HEK293T (cell line): ENCODE data around the gene HHAT.

Source experiments
- CTCF ChIA-PET: fragments of 350-600 bp; formaldehyde crosslinking; extraction: SDS; loops from one replicate; lab custom pipeline; 2021; ENCODE audit warnings: antibody characterized with exemption, inconsistent platforms; lab: Yijun Ruan, JAX
- POLR2A ChIA-PET: fragments of 350-600 bp; formaldehyde crosslinking; extraction: SDS; loops from one replicate; lab custom pipeline; 2020; ENCODE audit warnings: antibody characterized with exemption, inconsistent platforms; lab: Yijun Ruan, JAX
- DNase-seq: peaks from one replicate; pipeline ENCODE4 v3.0.0; 2012; ENCODE audit warnings: mixed read lengths; ENCODE audit errors: extremely low spot score
- ARNT ChIP-seq: fragments of 450-650 bp; IDR thresholded peaks from 2 replicates; pipeline ENCODE4 v1.6.1; 2017; ENCODE audit warnings: mild to moderate bottlenecking
- BHLHE40 ChIP-seq: fragments of 450-650 bp; IDR thresholded peaks from 2 replicates; pipeline ENCODE4 v1.6.1; 2016; ENCODE audit warnings: mild to moderate bottlenecking, moderate library complexity, borderline replicate concordance
- CTBP1 ChIP-seq: fragments of 450-650 bp; IDR thresholded peaks from 2 replicates; pipeline ENCODE4 v1.6.1; 2016; ENCODE audit warnings: borderline replicate concordance
- ELF4 ChIP-seq: fragments of 450-650 bp; IDR thresholded peaks from 2 replicates; pipeline ENCODE4 v1.6.1; 2017; ENCODE audit warnings: antibody characterized with exemption
- FOXA1 ChIP-seq: fragments of 450-650 bp; IDR thresholded peaks from 2 replicates; pipeline ENCODE4 v1.6.1; 2016; ENCODE audit warnings: mild to moderate bottlenecking
- FOXK2 ChIP-seq: fragments of 450-650 bp; IDR thresholded peaks from 2 replicates; pipeline ENCODE4 v1.6.1; 2016; ENCODE audit warnings: mild to moderate bottlenecking
- FOXM1 ChIP-seq: fragments of 450-650 bp; IDR thresholded peaks from 2 replicates; pipeline ENCODE4 v1.6.1; 2017; ENCODE audit warnings: mild to moderate bottlenecking, borderline replicate concordance
- HDGF ChIP-seq: fragments of 450-650 bp; IDR thresholded peaks from 2 replicates; pipeline ENCODE4 v1.6.1; 2017; ENCODE audit warnings: antibody characterized with exemption, borderline replicate concordance
- L3MBTL2 ChIP-seq: fragments of 450-650 bp; conservative IDR thresholded peaks from 2 replicates; pipeline ENCODE4 v1.6.1; 2016; ENCODE audit warnings: mild to moderate bottlenecking
- LEF1 ChIP-seq: fragments of 450-650 bp; IDR thresholded peaks from 2 replicates; pipeline ENCODE4 v1.6.1; 2017; ENCODE audit warnings: mild to moderate bottlenecking, borderline replicate concordance
- NFRKB ChIP-seq: fragments of 450-650 bp; IDR thresholded peaks from 2 replicates; pipeline ENCODE4 v1.6.1; 2016; ENCODE audit warnings: mild to moderate bottlenecking, moderate library complexity
- SP1 ChIP-seq: fragments of 450-650 bp; IDR thresholded peaks from 2 replicates; pipeline ENCODE4 v1.6.1; 2017
- SUZ12 ChIP-seq: fragments of 450-650 bp; IDR thresholded peaks from 2 replicates; pipeline ENCODE4 v1.6.1; 2016; ENCODE audit warnings: mild to moderate bottlenecking
- TARDBP ChIP-seq: fragments of 450-650 bp; IDR thresholded peaks from 2 replicates; pipeline ENCODE4 v1.6.1; 2016
- ZNF384 ChIP-seq: fragments of 450-650 bp; IDR thresholded peaks from 2 replicates; pipeline ENCODE4 v1.6.1; 2016
- TF ChIP-seq, protein P1 (sequence below): fragments of 450-650 bp; IDR thresholded peaks from 2 replicates; pipeline ENCODE4 v1.6.1; 2016

The HHAT gene

GRCh38 chr1:210445485-210445884 lies 116.8 kb downstream of the HHAT start:
- ChIA-PET POLR2A (no interaction called here), CTCF (no interaction called here)
- TF ChIP-seq HDGF (no peak), FOXM1 (no peak), ELF4 (no peak), BHLHE40 (no peak), FOXA1 (no peak), FOXK2 (no peak), LEF1 (no peak), SUZ12 (no peak), ZNF384 (no peak), ARNT (no peak), SP1 (no peak), TARDBP (no peak), L3MBTL2 (no peak), CTBP1 (no peak), NFRKB (no peak)
- TF ChIP-seq, protein P1, sequence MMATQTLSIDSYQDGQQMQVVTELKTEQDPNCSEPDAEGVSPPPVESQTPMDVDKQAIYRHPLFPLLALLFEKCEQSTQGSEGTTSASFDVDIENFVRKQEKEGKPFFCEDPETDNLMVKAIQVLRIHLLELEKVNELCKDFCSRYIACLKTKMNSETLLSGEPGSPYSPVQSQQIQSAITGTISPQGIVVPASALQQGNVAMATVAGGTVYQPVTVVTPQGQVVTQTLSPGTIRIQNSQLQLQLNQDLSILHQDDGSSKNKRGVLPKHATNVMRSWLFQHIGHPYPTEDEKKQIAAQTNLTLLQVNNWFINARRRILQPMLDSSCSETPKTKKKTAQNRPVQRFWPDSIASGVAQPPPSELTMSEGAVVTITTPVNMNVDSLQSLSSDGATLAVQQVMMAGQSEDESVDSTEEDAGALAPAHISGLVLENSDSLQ, result no peak
- DNase-seq, result no peak

- CTCF ChIA-PET, result interaction anchor here (0.7 to 1.8 kb wide), 2 partner anchors 138 to 690 kb away, joined by 3 to 5 read pairs; no protein-coding TSS in a partner anchor
- POLR2A ChIA-PET, result no interaction called here
- TF ChIP-seq SUZ12 (no peak), NFRKB (no peak), ZNF384 (no peak), SP1 (no peak), CTBP1 (no peak), BHLHE40 (no peak), HDGF (no peak), LEF1 (no peak), TARDBP (no peak), ELF4 (no peak)
- TF ChIP-seq, protein P1, result no peak
- DNase-seq, result no peak
Observed at GRCh38 chr1:210445931-210446330, 117.2 kb downstream of the HHAT start.

- no peak for DNase-seq
- TF ChIP-seq L3MBTL2, result no peak
- no peak for TF ChIP-seq FOXM1
- TF ChIP-seq ZNF384, result no peak
- TF ChIP-seq ARNT, result no peak
- no peak for TF ChIP-seq FOXK2
- no peak for TF ChIP-seq HDGF
- no peak for TF ChIP-seq SUZ12
- TF ChIP-seq, protein P1, result no peak
- TF ChIP-seq LEF1, result no peak
- TF ChIP-seq BHLHE40, result no peak
- TF ChIP-seq TARDBP, result no peak
- TF ChIP-seq CTBP1, result no peak
- no peak for TF ChIP-seq NFRKB
- TF ChIP-seq SP1, result no peak
- no peak for TF ChIP-seq ELF4
- no peak for TF ChIP-seq FOXA1
- ChIA-PET CTCF (interaction anchor here (0.7 to 1.8 kb wide), 3 partner anchors 137 to 689 kb away, joined by 3 to 6 read pairs (median 5); partner anchors contain the start of gene KCNH1), POLR2A (no interaction called here)
Observed at GRCh38 chr1:210446479-210446878, 117.8 kb downstream of the HHAT start.

DNA sequence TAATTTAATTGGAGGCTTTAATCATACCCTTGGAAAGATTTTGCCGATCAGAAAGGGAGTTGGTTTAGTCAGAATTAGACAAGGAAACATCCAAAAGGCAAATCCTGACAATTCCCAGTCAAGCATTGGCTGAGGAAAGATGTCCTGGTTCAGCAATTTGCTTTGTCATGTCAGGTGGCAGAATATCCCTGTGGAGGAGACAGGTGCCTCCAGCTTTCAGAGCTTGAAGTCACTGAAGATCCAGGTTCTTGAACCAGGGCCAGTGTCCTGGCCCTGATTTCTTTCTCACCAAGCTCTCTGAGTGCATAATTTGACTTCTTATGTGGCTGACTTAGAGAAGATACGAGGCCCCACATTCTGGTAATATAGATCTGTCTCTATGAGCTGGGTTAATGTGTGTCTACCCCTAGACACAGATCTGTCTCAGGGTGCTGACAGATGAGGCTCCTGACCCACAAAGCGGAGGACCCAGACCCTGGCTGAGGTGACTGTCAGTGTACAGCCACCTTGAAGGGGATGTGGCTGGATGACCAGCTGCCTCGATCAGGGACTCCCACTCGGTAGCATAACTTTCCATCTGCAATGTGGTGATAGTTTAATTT lies 118.9 kb downstream of the HHAT start:
- no peak for DNase-seq
- ChIA-PET POLR2A (interaction anchor here (0.9 kb wide), 1 partner anchor 371 kb away, joined by 3 read pairs; no protein-coding TSS in a partner anchor), CTCF (interaction anchor here (0.6 to 1.8 kb wide), 9 partner anchors 7 to 688 kb away, joined by 3 to 8 read pairs (median 5); partner anchors contain the start of gene KCNH1)
- TF ChIP-seq NFRKB (no peak), TARDBP (no peak), CTBP1 (no peak), HDGF (no peak)

- DNase-seq, result peak; percentile 55
- TF ChIP-seq L3MBTL2, result no peak
- no peak for TF ChIP-seq SUZ12
- no peak for TF ChIP-seq NFRKB
- TF ChIP-seq ARNT, result no peak
- no peak for TF ChIP-seq FOXA1
- TF ChIP-seq BHLHE40, result no peak
- TF ChIP-seq FOXM1, result no peak
- TF ChIP-seq ELF4, result no peak
- TF ChIP-seq SP1, result no peak
- CTCF ChIA-PET, result interaction anchor here (0.6 to 1.3 kb wide), 9 partner anchors 8 to 763 kb away, joined by 3 to 10 read pairs (median 4); partner anchors contain the start of gene KCNH1
- POLR2A ChIA-PET, result interaction anchor here (0.9 kb wide), 1 partner anchor 370 kb away, joined by 3 read pairs; no protein-coding TSS in a partner anchor
Observed at GRCh38 chr1:210448297-210448892, 119.7 kb downstream of the HHAT start.

DNA sequence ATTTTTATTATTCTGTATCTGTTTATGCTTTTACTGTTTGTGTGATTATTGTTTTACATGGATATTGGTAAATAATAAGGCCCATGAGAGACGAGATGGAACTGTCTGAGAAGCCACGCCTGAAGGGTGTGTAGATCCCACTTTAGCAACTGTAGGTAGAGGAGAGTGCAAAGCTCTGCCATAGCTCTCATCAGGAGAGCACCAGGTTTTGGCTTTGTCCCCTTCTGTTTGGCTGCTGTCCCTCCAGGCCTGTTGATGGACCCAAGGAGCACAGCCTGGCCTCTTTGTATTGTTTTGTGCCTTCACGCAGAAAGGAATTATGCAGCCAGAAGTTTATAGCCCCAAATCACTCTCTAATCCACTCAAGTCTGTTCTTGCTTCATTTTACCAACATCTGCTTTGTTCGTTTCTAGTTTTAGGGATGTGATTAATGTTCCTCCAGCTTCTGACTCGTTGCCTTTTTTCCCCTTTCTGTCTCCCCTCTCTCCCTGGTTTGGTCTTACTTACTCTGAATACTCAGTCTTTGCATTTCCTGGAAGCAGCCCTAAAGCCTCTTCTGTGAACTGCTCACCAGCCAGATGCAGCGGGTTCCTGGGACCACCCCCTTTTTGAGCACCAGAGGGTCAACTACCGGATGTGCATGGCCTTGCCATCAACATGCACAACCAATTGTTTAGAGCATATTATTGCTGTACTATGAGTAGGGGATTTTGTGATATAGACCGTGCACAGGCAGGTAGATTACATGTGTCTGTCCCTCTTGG lies 127.3 kb downstream of the HHAT start:
- POLR2A ChIA-PET, result no interaction called here
- CTCF ChIA-PET, result interaction anchor here (1.2 kb wide), 1 partner anchor 8 kb away, joined by 5 read pairs; no protein-coding TSS in a partner anchor
- no peak for DNase-seq
- TF ChIP-seq SUZ12 (no peak), HDGF (no peak), CTBP1 (no peak), ZNF384 (no peak)
